Prostate gland (tissue), 2 donors: Measurements from ENCODE around the gene CHSY1. TPM values are rescaled to one million over a fixed set of nuclear protein-coding genes. Genes with fewer than 3 reads are reported as not detected.

ENCODE experiments used
- DNase-seq: peaks from one replicate; pipeline ENCODE4 v3.0.0-alpha.2; 2019; ENCODE audit warnings: low spot score
- H3K27ac ChIP-seq, 2 donors: fragments of 200-600 bp; sonication (generic); 2 replicates each; pipeline ENCODE4 v1.5.1; 2017 to 2019
- H3K27me3 ChIP-seq: fragments of 200-600 bp; sonication (generic); replicated peaks from 2 replicates; pipeline ENCODE4 v1.5.1; 2019; ENCODE audit not compliant: insufficient read depth
- H3K36me3 ChIP-seq, 2 donors: fragments of 200-600 bp; sonication (generic); 1 replicate in 1 of 2; 2 replicates in 1 of 2; pipeline versions ENCODE4 v1.5.1 to v1.8.1; 2017 to 2019
- H3K4me1 ChIP-seq: fragments of 200-600 bp; sonication (generic); replicated peaks from 2 replicates; pipeline ENCODE4 v1.5.1; 2019
- H3K4me3 ChIP-seq, 2 donors: fragments of 200-600 bp; sonication (generic); 2 replicates each; pipeline ENCODE4 v1.5.1; 2017 to 2019
- H3K9me3 ChIP-seq: fragments of 200-600 bp; sonication (generic); 2 replicates; pipeline ENCODE4 v1.5.1; 2017
- CTCF ChIP-seq, 4 experiments: fragments of 200-600 bp in 2 of 4; fragments of 450-650 bp in 2 of 4; sonication (generic) in 2 of 4; IDR thresholded peaks; 1 replicate in 3 of 4; 2 replicates in 1 of 4; pipeline ENCODE4 v1.5.1; 2016 to 2019; ENCODE audit warnings: antibody characterized with exemption in 4 of 4, mild to moderate bottlenecking in 2 of 4, moderate library complexity in 2 of 4
- POLR2A ChIP-seq: fragments of 450-650 bp; IDR thresholded peaks from one replicate; pipeline ENCODE4 v1.6.1; 2016; ENCODE audit warnings: antibody characterized with exemption, mild to moderate bottlenecking
- POLR2AphosphoS5 ChIP-seq: sonication (generic); formaldehyde crosslinking; IDR thresholded peaks from one replicate; pipeline ENCODE4 v1.6.1; 2017; ENCODE audit warnings: antibody characterized with exemption
- WGBS: methylation state at CpG from one replicate; pipeline ENCODE4 v1.1.5; 2018; 5-methylcytosine and 5-hydroxymethylcytosine counted together
- intact Hi-C: fragments of 100-400 bp; cut with DNase I; formaldehyde crosslinking; loops from one replicate; pipeline ENCODE4 v1.14.2; 2022
- total RNA-seq, 2 donors: library from RNA; depleted of rRNA; stranded (reverse); fragments of >200 nt; gene quantifications; one replicate each; pipeline ENCODE4 v1.1.0, GENCODE V29; 2016

CHSY1 gene
- total RNA-seq, 2 donors from 2014 or later: 30.4 to 46.4 TPM

DNA sequence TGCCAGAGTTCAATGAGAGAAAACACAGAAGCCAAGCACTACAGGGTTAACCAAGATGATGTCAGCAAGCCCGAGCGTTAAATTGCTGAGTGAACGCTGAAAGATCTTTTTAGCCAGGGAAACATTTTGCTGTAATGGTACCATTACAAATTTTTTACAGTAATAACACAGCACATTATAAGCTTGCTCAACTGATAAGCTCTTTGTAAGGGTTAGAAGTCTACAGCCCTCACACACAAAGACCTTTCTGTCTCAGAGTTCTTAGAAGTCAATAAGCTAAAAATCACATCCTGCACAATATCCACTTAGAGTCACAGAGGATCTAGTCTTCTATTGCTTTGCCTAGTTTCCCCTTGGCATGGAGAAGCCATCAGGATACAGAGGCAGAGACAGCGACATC lies 29.9 kb downstream of the CHSY1 start:
- no peak for TF ChIP-seq POLR2AphosphoS5
- TF ChIP-seq POLR2A: no peak
- no peak for TF ChIP-seq CTCF (IDR thresholded peaks at IDR 0.05)
- Histone ChIP-seq H3K4me1 (peaks cover 10% of the 10 kb centered on the region), H3K9me3 (no peaks in the 10 kb centered on the region), H3K27me3 (no peaks in the 10 kb centered on the region), H3K36me3 (no peaks in the 10 kb centered on the region), H3K4me3 (no peak overlapping the region), H3K27ac (no peak overlapping the region)
- WGBS: 19% methylated on average over 4 of the region's 4 CpGs
- intact Hi-C loops: no loop called here
- no peak for DNase-seq

DNA sequence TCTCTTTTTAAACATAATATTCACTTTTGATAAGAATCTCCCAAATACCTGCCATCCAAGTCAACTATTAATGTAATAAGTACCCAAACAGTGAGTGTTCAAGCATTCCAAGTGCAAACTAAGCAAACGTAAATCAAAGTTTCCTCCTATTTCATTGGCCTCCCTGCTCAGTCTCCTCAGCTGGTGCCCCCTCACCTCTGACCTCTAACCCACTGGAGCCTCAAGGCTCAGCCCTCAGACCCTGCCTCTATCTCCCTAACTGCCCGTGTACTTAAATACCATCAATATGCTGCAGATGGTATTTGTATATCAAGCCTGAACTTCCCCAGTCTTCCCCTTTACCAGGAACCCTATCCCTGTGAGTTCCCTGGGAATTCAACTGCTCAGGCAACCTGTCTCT lies 31.8 kb downstream of the CHSY1 start:
- intact Hi-C loops: no loop called here
- WGBS: 59% methylated on average over 2 of the region's 2 CpGs
- TF ChIP-seq CTCF (IDR thresholded peaks at IDR 0.05) (no peak), POLR2AphosphoS5 (no peak), POLR2A (no peak)
- Histone ChIP-seq H3K4me3 (no peak overlapping the region), H3K27ac (peak overlapping the region in 1 of 2 donors; percentile 64), H3K36me3 (no peaks in the 10 kb centered on the region), H3K4me1 (peaks cover 10% of the 10 kb centered on the region), H3K9me3 (no peaks in the 10 kb centered on the region), H3K27me3 (no peaks in the 10 kb centered on the region)
- no peak for DNase-seq

DNA sequence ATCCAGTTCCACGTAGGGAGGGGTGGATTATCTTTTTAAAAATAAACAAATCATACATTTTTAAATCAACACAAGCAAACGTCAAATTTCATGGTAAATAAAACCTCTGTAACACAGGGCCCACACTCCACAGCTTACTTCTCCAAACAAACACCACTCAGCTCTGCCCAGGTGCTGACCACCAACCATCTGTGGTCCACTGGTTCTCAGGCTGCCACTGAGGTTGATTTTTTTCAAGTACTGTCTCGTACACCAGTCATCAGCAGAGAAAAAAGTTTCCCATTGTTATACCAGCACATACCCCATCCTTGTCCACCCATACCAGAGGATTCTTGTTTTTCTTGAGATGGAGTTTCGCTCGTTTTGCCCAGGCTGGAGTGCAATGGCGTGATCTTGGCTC lies 32.4 kb downstream of the CHSY1 start:
- H3K4me1 ChIP-seq: peaks cover 10% of the 10 kb centered on the region
- 70% methylated on average over 6 of the region's 6 CpGs for WGBS
- H3K4me3 ChIP-seq: no peak overlapping the region

DNA sequence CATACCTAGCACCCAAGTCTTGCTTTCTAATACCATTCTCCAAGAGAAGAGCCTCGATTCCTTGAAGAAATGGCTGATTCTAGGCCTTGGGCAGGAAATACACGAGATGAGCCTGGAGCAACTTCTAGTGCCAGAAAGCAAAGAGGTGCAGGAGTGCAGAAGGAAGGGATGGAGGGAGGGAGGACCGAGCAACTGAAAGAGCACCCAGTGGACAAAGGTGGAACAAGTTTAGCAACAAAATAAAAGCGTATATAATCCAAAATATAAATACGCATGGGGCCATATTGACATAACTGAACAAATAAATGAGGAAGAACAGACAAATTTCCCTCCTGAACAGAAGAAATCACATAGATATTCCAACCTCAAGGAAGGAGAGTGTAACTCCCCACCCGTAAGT lies 34.4 kb downstream of the CHSY1 start:
- no peaks in the 10 kb centered on the region for H3K36me3 ChIP-seq
- TF ChIP-seq CTCF (IDR thresholded peaks at IDR 0.05) (peak in 1 of 4 experiments; percentile 35), POLR2A (no peak), POLR2AphosphoS5 (peak; percentile 47)
- intact Hi-C loops: no loop called here
- H3K27ac ChIP-seq: peak overlapping the region; percentile 45 to 64
- H3K4me1 ChIP-seq: peaks cover 14% of the 10 kb centered on the region
- no peak for DNase-seq
- H3K27me3 ChIP-seq: no peaks in the 10 kb centered on the region
- H3K9me3 ChIP-seq: no peaks in the 10 kb centered on the region
- 62% methylated on average over 6 of the region's 6 CpGs for WGBS
- H3K4me3 ChIP-seq: no peak overlapping the region

More for the DNA sequence above, 32.4 kb downstream of the CHSY1 start:
- intact Hi-C loops: no loop called here
- Histone ChIP-seq H3K27ac (peak overlapping the region; percentile 6 to 64), H3K36me3 (no peaks in the 10 kb centered on the region), H3K9me3 (no peaks in the 10 kb centered on the region), H3K27me3 (no peaks in the 10 kb centered on the region)
- TF ChIP-seq POLR2A (no peak), POLR2AphosphoS5 (no peak), CTCF (IDR thresholded peaks at IDR 0.05) (no peak)
- DNase-seq: no peak

GRCh38 chr15:101216100-101216499 lies 35.7 kb downstream of the CHSY1 start:
- Histone ChIP-seq H3K27me3 (no peaks in the 10 kb centered on the region), H3K4me1 (peaks cover 11% of the 10 kb centered on the region), H3K27ac (no peak overlapping the region), H3K4me3 (no peak overlapping the region), H3K36me3 (no peaks in the 10 kb centered on the region), H3K9me3 (no peaks in the 10 kb centered on the region)
- no peak for DNase-seq
- 91% methylated on average over 3 of the region's 3 CpGs for WGBS
- intact Hi-C loops: no loop called here
- TF ChIP-seq CTCF (IDR thresholded peaks at IDR 0.05): no peak
- no peak for TF ChIP-seq POLR2AphosphoS5
- no peak for TF ChIP-seq POLR2A
